ENCODE data around the gene MYB.
"Not testable (repeated sequence)": the region's sequence is repeated elsewhere in the genome, so short reads cannot be mapped to it uniquely, and the experiment has no call there.

The MYB gene

GRCh38 chr6:135159531-135159930 lies 21.6 kb upstream of the MYB start:
- H3K27ac ChIP-seq, result no peak overlapping the region
- TF ChIP-seq CTCF (IDR thresholded peaks at IDR 0.05) (no peak), ZFX (IDR thresholded peaks at IDR 0.05; ENCODE audit: borderline replicate concordance) (no peak)

DNA sequence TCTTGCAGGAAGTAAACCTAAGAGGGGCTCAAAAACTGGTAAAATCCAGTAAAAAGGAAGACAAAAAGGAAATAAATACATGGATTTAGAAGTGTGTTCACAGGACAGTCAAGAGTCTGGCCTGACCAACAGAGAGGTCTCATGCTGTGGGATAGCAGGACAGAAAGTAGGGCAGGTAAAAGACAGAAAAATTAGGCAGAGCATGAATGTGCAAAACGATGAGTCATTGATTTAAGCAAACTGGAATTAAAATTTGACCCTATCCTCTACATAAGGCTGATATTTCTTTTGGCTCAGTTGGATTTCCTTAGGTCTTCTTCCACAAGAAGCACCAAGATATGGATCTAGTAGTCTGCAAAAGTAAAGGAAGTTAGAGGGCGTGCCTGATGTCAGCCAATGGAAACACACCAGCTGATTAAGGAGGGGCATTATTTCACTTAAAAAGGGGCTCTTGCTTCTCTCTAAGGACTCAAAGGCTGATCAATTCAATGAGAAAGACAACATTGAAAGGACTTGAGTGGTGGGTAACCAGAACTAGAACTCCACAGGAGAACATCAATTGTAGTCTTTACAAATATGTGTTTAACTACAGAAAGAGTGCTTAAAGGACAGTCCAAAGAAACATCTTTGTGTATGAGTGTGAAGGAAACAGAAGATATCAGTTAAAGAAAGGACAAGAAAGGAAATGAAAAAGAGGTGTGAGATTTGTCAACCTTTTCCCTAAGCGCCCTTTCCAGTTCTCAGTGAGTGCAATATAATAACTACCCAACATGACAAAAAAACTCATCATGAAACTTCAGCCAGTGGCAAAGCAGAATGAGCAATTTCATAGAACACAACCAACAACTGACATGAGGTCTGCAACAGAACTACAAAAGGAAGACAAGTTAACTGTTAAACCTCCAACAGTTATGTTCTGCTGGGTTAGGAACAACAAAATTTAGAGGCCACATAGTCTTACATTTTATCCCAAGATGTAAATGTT lies 19.4 kb upstream of the MYB start:
- H3K27ac ChIP-seq, result no peak overlapping the region
- TF ChIP-seq ZFX (IDR thresholded peaks at IDR 0.05; ENCODE audit: borderline replicate concordance), result no peak
- no peak for TF ChIP-seq CTCF (IDR thresholded peaks at IDR 0.05)

- H3K27ac ChIP-seq, result no peak overlapping the region
- TF ChIP-seq CTCF (IDR thresholded peaks at IDR 0.05), result peak; percentile 89
- no peak for TF ChIP-seq ZFX (IDR thresholded peaks at IDR 0.05; ENCODE audit: borderline replicate concordance)
Measured at GRCh38 chr6:135162678-135163439, 18.2 kb upstream of the MYB start.

GRCh38 chr6:135163440-135163738 lies 17.7 kb upstream of the MYB start:
- no peak for TF ChIP-seq CTCF (IDR thresholded peaks at IDR 0.05)

GRCh38 chr6:135164387-135164786 lies 16.7 kb upstream of the MYB start:
- not testable (repeated sequence) for H3K27ac ChIP-seq

More at GRCh38 chr6:135163440-135163738, 17.7 kb upstream of the MYB start:
- H3K27ac ChIP-seq, result no peak overlapping the region

GRCh38 chr6:135165031-135165430 lies 16.1 kb upstream of the MYB start:
- TF ChIP-seq ZFX (IDR thresholded peaks at IDR 0.05; ENCODE audit: borderline replicate concordance), result no peak
- TF ChIP-seq CTCF (IDR thresholded peaks at IDR 0.05), result no peak
- no peak overlapping the region for H3K27ac ChIP-seq

- TF ChIP-seq ZFX (IDR thresholded peaks at IDR 0.05; ENCODE audit: borderline replicate concordance), result no peak
- no peak for TF ChIP-seq CTCF (IDR thresholded peaks at IDR 0.05)
- H3K27ac ChIP-seq, result no peak overlapping the region
Measured at GRCh38 chr6:135166515-135166914, 14.6 kb upstream of the MYB start.
